Prostate gland (tissue), 2 donors: ENCODE results near the gene DENND2A.

Source experiments
- CTCF ChIP-seq, 4 experiments: fragments of 200-600 bp in 2 of 4; fragments of 450-650 bp in 2 of 4; sonication (generic) in 2 of 4; IDR thresholded peaks; 1 replicate in 3 of 4; 2 replicates in 1 of 4; pipeline ENCODE4 v1.5.1; 2016 to 2019; ENCODE audit warnings: antibody characterized with exemption in 4 of 4, mild to moderate bottlenecking in 2 of 4, moderate library complexity in 2 of 4
- POLR2A ChIP-seq: fragments of 450-650 bp; IDR thresholded peaks from one replicate; pipeline ENCODE4 v1.6.1; 2016; ENCODE audit warnings: antibody characterized with exemption, mild to moderate bottlenecking
- POLR2AphosphoS5 ChIP-seq: sonication (generic); formaldehyde crosslinking; IDR thresholded peaks from one replicate; pipeline ENCODE4 v1.6.1; 2017; ENCODE audit warnings: antibody characterized with exemption

- TF ChIP-seq CTCF (IDR thresholded peaks at IDR 0.05), result no peak
- no peak for TF ChIP-seq POLR2A
- TF ChIP-seq POLR2AphosphoS5, result no peak
Measured at GRCh38 chr7:140581411-140581810, 59.2 kb downstream of the DENND2A start.
